HEK293T (cell line): ENCODE data around the gene SLAMF1.

ENCODE experiments used
- FOXA1 ChIP-seq: fragments of 450-650 bp; IDR thresholded peaks from 2 replicates; pipeline ENCODE4 v1.6.1; 2016; ENCODE audit warnings: mild to moderate bottlenecking
- FOXM1 ChIP-seq: fragments of 450-650 bp; IDR thresholded peaks from 2 replicates; pipeline ENCODE4 v1.6.1; 2017; ENCODE audit warnings: mild to moderate bottlenecking, borderline replicate concordance
- TARDBP ChIP-seq: fragments of 450-650 bp; IDR thresholded peaks from 2 replicates; pipeline ENCODE4 v1.6.1; 2016

GRCh38 chr1:160665330-160666078 lies 18.7 kb upstream of the SLAMF1 start:
- TF ChIP-seq FOXM1 (no peak), FOXA1 (no peak), TARDBP (no peak)
